ENCODE data around the gene CDH4. TPM values are rescaled to one million over a fixed set of nuclear protein-coding genes. Genes with fewer than 3 reads are reported as not detected.

Gene CDH4
- total RNA-seq, 1 donor from 2014 or later, result 0.23 TPM

- H3K4me1 Mint-ChIP-seq (ENCODE audit: unreplicated experiment), result peaks cover 16% of the 10 kb centered on the region
- no peak overlapping the region for H3K4me3 Mint-ChIP-seq (ENCODE audit: unreplicated experiment)
These were observed 356.4 kb downstream of the CDH4 start for GRCh38 chr20:61608275-61609085.

DNA sequence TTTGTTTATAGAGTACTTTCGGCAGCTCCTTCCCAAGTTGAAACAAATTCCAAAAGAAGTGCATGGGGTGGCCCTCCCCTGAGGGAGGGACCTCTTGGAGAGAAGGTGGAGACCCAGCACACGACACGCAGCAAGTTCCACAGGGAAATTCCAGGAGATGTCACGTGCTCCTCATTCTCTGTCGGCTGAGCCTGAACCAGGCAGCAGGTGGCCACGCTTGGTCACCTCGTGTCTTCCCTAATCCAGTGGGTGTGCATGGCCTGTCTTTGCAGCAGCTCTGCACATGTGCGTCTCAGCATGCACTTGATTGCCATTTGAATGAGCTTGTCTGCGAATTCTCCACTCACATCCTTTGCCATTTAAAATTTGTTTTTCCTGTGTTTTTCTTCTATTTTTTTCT lies 357.4 kb downstream of the CDH4 start:
- no peak for DNase-seq (ENCODE audit: low spot score)
- H3K4me3 Mint-ChIP-seq (ENCODE audit: unreplicated experiment), result no peak overlapping the region
- H3K36me3 Mint-ChIP-seq (ENCODE audit: low read depth, unreplicated experiment), result no peaks in the 10 kb centered on the region
- peaks cover 3% of the 10 kb centered on the region for H3K27me3 Mint-ChIP-seq (ENCODE audit: unreplicated experiment)
- H3K4me1 Mint-ChIP-seq (ENCODE audit: unreplicated experiment), result peaks cover 12% of the 10 kb centered on the region
- TF ChIP-seq, protein P1, sequence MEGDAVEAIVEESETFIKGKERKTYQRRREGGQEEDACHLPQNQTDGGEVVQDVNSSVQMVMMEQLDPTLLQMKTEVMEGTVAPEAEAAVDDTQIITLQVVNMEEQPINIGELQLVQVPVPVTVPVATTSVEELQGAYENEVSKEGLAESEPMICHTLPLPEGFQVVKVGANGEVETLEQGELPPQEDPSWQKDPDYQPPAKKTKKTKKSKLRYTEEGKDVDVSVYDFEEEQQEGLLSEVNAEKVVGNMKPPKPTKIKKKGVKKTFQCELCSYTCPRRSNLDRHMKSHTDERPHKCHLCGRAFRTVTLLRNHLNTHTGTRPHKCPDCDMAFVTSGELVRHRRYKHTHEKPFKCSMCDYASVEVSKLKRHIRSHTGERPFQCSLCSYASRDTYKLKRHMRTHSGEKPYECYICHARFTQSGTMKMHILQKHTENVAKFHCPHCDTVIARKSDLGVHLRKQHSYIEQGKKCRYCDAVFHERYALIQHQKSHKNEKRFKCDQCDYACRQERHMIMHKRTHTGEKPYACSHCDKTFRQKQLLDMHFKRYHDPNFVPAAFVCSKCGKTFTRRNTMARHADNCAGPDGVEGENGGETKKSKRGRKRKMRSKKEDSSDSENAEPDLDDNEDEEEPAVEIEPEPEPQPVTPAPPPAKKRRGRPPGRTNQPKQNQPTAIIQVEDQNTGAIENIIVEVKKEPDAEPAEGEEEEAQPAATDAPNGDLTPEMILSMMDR (IDR thresholded peaks at IDR 0.05; ENCODE audit: unreplicated experiment), result no peak
- H3K27ac Mint-ChIP-seq (ENCODE audit: unreplicated experiment), result no peak overlapping the region
- no peaks in the 10 kb centered on the region for H3K9me3 Mint-ChIP-seq (ENCODE audit: unreplicated experiment)

More at GRCh38 chr20:61608275-61609085, 356.4 kb downstream of the CDH4 start:
- Mint-ChIP-seq H3K36me3 (ENCODE audit: low read depth, unreplicated experiment) (no peaks in the 10 kb centered on the region), H3K27ac (ENCODE audit: unreplicated experiment) (no peak overlapping the region), H3K27me3 (ENCODE audit: unreplicated experiment) (peaks cover 3% of the 10 kb centered on the region), H3K9me3 (ENCODE audit: unreplicated experiment) (no peaks in the 10 kb centered on the region)
- TF ChIP-seq, protein P1 (IDR thresholded peaks at IDR 0.05; ENCODE audit: unreplicated experiment), result no peak
- DNase-seq (ENCODE audit: low spot score), result peak; percentile 71

GRCh38 chr20:61611401-61612180 lies 359.5 kb downstream of the CDH4 start:
- Mint-ChIP-seq H3K27me3 (ENCODE audit: unreplicated experiment) (peaks cover 6% of the 10 kb centered on the region), H3K4me3 (ENCODE audit: unreplicated experiment) (no peak overlapping the region), H3K27ac (ENCODE audit: unreplicated experiment) (no peak overlapping the region), H3K9me3 (ENCODE audit: unreplicated experiment) (no peaks in the 10 kb centered on the region), H3K36me3 (ENCODE audit: low read depth, unreplicated experiment) (no peaks in the 10 kb centered on the region), H3K4me1 (ENCODE audit: unreplicated experiment) (no peaks in the 10 kb centered on the region)
- DNase-seq (ENCODE audit: low spot score), result no peak
- TF ChIP-seq, protein P1 (IDR thresholded peaks at IDR 0.05; ENCODE audit: unreplicated experiment), result no peak

DNA sequence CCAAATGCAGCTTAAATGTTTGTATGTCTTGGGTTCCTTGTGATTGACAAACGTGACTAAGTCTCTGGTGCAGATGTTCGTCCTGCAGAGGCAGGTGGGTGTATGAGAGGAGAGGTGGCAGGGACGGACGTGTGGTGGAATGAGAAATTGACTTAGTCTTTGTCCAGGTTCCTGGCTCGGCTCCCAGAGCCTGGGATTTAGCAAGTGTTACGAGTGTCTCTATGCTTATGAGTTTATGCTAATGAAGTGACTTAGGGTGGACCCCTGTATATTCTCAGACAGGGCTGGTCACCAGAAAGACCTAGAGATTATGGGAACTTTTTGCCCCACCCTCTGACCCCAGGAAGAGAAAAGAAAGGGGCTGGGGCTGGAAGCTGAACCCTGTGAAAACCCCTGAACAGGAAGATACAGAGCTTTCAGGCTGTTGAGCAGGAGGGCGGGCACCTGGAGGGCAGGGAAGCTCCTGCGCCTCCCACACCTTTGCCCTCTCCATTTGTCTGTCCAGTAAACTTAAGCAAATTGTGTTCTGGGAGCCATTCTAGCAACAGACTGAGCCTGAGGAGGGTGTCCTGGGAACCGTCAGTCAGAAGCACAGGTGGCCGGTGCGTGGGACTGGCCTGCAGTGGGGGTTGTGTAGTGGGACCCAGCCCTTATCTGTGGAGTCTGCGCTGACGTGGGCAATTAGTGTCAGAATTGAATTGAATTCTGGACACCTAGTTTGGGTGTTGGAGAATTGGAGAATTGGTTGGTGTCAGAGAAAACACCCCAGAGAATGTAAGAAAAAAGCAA lies 362.1 kb downstream of the CDH4 start:
- no peaks in the 10 kb centered on the region for H3K36me3 Mint-ChIP-seq (ENCODE audit: low read depth, unreplicated experiment)
- TF ChIP-seq, protein P1 (IDR thresholded peaks at IDR 0.05; ENCODE audit: unreplicated experiment), result no peak
- DNase-seq (ENCODE audit: low spot score), result no peak
- H3K27me3 Mint-ChIP-seq (ENCODE audit: unreplicated experiment), result peaks cover 7% of the 10 kb centered on the region
- H3K27ac Mint-ChIP-seq (ENCODE audit: unreplicated experiment), result no peak overlapping the region
- no peak overlapping the region for H3K4me3 Mint-ChIP-seq (ENCODE audit: unreplicated experiment)
- H3K9me3 Mint-ChIP-seq (ENCODE audit: unreplicated experiment), result no peaks in the 10 kb centered on the region
- no peaks in the 10 kb centered on the region for H3K4me1 Mint-ChIP-seq (ENCODE audit: unreplicated experiment)

Measured in endothelial cell (in vitro differentiated cells).